MCF 10A (cell line): ENCODE results near the gene PRPF38B. TPM values are rescaled to one million over a fixed set of nuclear protein-coding genes. Genes with fewer than 3 reads are reported as not detected.
"Not testable (repeated sequence)": the region's sequence is repeated elsewhere in the genome, so short reads cannot be mapped to it uniquely, and the experiment has no call there.

Experiments used
- BruUV-seq: library from RNA; stranded (reverse); fragments of 400-500 nt; replicated peaks from 2 replicates; lab custom pipeline; 2021; lab: Mats Ljungman, UMichigan
- CTCF ChIA-PET: fragments of 300-600 bp; sonication (Branson Sonifier 250); formaldehyde crosslinking; extraction: SDS; loops from one replicate; lab custom pipeline; 2021; ENCODE audit warnings: antibody characterized with exemption, inconsistent platforms; lab: Yijun Ruan, JAX
- POLR2A ChIA-PET: fragments of 300-600, 350-650 bp; sonication (Branson Sonifier 250); formaldehyde crosslinking; extraction: SDS; loops from one replicate; lab custom pipeline; 2020; ENCODE audit warnings: antibody characterized with exemption, inconsistent platforms; lab: Yijun Ruan, JAX
- DNase-seq: peaks from one replicate; pipeline ENCODE4 v3.0.0-alpha.2; 2018; ENCODE audit not compliant: unreplicated experiment
- H3K27ac Mint-ChIP-seq: one replicate; pipeline ENCODE4 v1.8.0; 2022; ENCODE audit warnings: mild to moderate bottlenecking, low read depth, mixed read lengths; ENCODE audit not compliant: unreplicated experiment
- H3K27me3 Mint-ChIP-seq: one replicate; pipeline ENCODE4 v1.8.0; 2022; ENCODE audit warnings: mixed read lengths; ENCODE audit not compliant: insufficient read depth, unreplicated experiment
- H3K36me3 Mint-ChIP-seq: one replicate; pipeline ENCODE4 v1.8.0; 2022; ENCODE audit warnings: mild to moderate bottlenecking, moderate library complexity, mixed read lengths; ENCODE audit not compliant: insufficient read depth, unreplicated experiment
- H3K4me1 Mint-ChIP-seq: one replicate; pipeline ENCODE4 v1.8.0; 2022; ENCODE audit warnings: mixed read lengths; ENCODE audit not compliant: insufficient read depth, unreplicated experiment
- H3K4me3 Mint-ChIP-seq: one replicate; pipeline ENCODE4 v1.8.0; 2022; ENCODE audit warnings: mild to moderate bottlenecking, moderate library complexity, mixed read lengths; ENCODE audit not compliant: unreplicated experiment
- H3K9me3 Mint-ChIP-seq: one replicate; pipeline ENCODE4 v1.8.0; 2022; ENCODE audit warnings: mixed read lengths; ENCODE audit not compliant: unreplicated experiment
- CTCF ChIP-seq: fragments of 200-600 bp; IDR thresholded peaks from one replicate; pipeline ENCODE4 v1.8.0; 2022; ENCODE audit warnings: antibody characterized with exemption, mild to moderate bottlenecking; ENCODE audit not compliant: unreplicated experiment
- intact Hi-C: fragments of 100-400 bp; cut with micrococcal nuclease; formaldehyde crosslinking; loops from 2 replicates; pipeline ENCODE4 v1.14.1; 2022
- total RNA-seq: library from RNA; stranded (reverse); gene quantifications from 2 replicates; pipeline ENCODE4 v1.2.3, GENCODE V29; 2022

The PRPF38B gene
- total RNA-seq, 1 experiment from 2014 or later: 65.3 TPM

GRCh38 chr1:108665067-108665466 lies 27.0 kb upstream of the PRPF38B start:
- Mint-ChIP-seq H3K27me3 (no peaks in the 10 kb centered on the region), H3K27ac (no peak overlapping the region), H3K4me1 (no peaks in the 10 kb centered on the region), H3K36me3 (no peaks in the 10 kb centered on the region), H3K4me3 (no peak overlapping the region), H3K9me3 (no peaks in the 10 kb centered on the region)
- intact Hi-C loops: no loop called here
- BruUV-seq: no TSS peak
- POLR2A ChIA-PET: no interaction called here
- CTCF ChIA-PET: interaction anchor here (1.0 to 1.7 kb wide), 2 partner anchors 13 to 21 kb away, joined by 3 to 4 read pairs; no protein-coding TSS in a partner anchor
- no peak for DNase-seq
- no peak for TF ChIP-seq CTCF

GRCh38 chr1:108665771-108666170 lies 26.3 kb upstream of the PRPF38B start:
- DNase-seq: no peak
- Mint-ChIP-seq H3K27ac (no peak overlapping the region), H3K27me3 (no peaks in the 10 kb centered on the region), H3K4me3 (no peak overlapping the region), H3K36me3 (no peaks in the 10 kb centered on the region), H3K4me1 (no peaks in the 10 kb centered on the region), H3K9me3 (no peaks in the 10 kb centered on the region)
- no peak for TF ChIP-seq CTCF
- intact Hi-C loops: no loop called here
- ChIA-PET CTCF (interaction anchor here (1.0 kb wide), 1 partner anchor 21 kb away, joined by 4 read pairs; no protein-coding TSS in a partner anchor), POLR2A (no interaction called here)
- no TSS peak for BruUV-seq

- BruUV-seq, H3K27ac Mint-ChIP-seq: not testable (repeated sequence)
Observed at GRCh38 chr1:108667422-108667821, 24.7 kb upstream of the PRPF38B start.

GRCh38 chr1:108668777-108669176 lies 23.3 kb upstream of the PRPF38B start:
- ChIA-PET POLR2A (no interaction called here), CTCF (interaction anchor here (0.5 kb wide), 1 partner anchor 180 kb away, joined by 4 read pairs; no protein-coding TSS in a partner anchor)
- peaks cover 18% of the 10 kb centered on the region for H3K27me3 Mint-ChIP-seq
- H3K36me3 Mint-ChIP-seq: no peaks in the 10 kb centered on the region
- BruUV-seq: no TSS peak
- no peak for TF ChIP-seq CTCF
- no peak overlapping the region for H3K27ac Mint-ChIP-seq
- H3K4me3 Mint-ChIP-seq: no peak overlapping the region
- no peaks in the 10 kb centered on the region for H3K4me1 Mint-ChIP-seq
- H3K9me3 Mint-ChIP-seq: no peaks in the 10 kb centered on the region
- intact Hi-C loops: no loop called here
- no peak for DNase-seq

More at GRCh38 chr1:108667422-108667821, 24.7 kb upstream of the PRPF38B start:
- DNase-seq, H3K4me3 Mint-ChIP-seq, H3K9me3 Mint-ChIP-seq, H3K36me3 Mint-ChIP-seq, CTCF ChIA-PET, H3K4me1 Mint-ChIP-seq, intact Hi-C loops: not testable (repeated sequence)
- POLR2A ChIA-PET: interaction anchor here (0.7 kb wide), 1 partner anchor 24 kb away, joined by 4 read pairs; no protein-coding TSS in a partner anchor
- H3K27me3 Mint-ChIP-seq: peaks cover 12% of the 10 kb centered on the region

DNA sequence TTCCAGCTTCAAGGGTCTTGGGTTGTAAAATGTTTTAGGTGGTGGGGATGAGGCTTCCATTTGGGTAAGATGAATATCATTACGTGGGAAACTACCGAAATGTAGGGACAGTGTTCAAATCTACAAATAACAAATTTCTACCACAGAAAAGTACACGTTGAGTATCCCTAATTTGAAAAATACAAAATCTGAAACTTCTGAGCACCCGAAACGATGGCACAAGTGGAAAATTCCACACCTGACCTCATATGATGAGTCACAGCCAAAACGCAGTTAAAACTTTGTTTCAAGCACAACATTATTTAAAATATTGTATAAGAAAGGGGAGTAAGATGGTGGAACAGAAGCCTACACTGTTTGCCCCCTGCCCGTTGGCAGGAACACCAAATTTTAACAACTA lies 22.4 kb upstream of the PRPF38B start:
- CTCF ChIA-PET: no interaction called here
- intact Hi-C loops: no loop called here

More for the DNA sequence above, 22.4 kb upstream of the PRPF38B start:
- Mint-ChIP-seq H3K36me3 (no peaks in the 10 kb centered on the region), H3K27me3 (peaks cover 18% of the 10 kb centered on the region), H3K27ac (no peak overlapping the region), H3K4me3 (no peak overlapping the region), H3K4me1 (no peaks in the 10 kb centered on the region), H3K9me3 (no peaks in the 10 kb centered on the region)
- BruUV-seq: no TSS peak
- no peak for TF ChIP-seq CTCF
- POLR2A ChIA-PET: no interaction called here
- DNase-seq: no peak
